Measurements from ENCODE around the gene TCP10L.
"Not testable (repeated sequence)": the region's sequence is repeated elsewhere in the genome, so short reads cannot be mapped to it uniquely, and the experiment has no call there.

TCP10L gene

DNA sequence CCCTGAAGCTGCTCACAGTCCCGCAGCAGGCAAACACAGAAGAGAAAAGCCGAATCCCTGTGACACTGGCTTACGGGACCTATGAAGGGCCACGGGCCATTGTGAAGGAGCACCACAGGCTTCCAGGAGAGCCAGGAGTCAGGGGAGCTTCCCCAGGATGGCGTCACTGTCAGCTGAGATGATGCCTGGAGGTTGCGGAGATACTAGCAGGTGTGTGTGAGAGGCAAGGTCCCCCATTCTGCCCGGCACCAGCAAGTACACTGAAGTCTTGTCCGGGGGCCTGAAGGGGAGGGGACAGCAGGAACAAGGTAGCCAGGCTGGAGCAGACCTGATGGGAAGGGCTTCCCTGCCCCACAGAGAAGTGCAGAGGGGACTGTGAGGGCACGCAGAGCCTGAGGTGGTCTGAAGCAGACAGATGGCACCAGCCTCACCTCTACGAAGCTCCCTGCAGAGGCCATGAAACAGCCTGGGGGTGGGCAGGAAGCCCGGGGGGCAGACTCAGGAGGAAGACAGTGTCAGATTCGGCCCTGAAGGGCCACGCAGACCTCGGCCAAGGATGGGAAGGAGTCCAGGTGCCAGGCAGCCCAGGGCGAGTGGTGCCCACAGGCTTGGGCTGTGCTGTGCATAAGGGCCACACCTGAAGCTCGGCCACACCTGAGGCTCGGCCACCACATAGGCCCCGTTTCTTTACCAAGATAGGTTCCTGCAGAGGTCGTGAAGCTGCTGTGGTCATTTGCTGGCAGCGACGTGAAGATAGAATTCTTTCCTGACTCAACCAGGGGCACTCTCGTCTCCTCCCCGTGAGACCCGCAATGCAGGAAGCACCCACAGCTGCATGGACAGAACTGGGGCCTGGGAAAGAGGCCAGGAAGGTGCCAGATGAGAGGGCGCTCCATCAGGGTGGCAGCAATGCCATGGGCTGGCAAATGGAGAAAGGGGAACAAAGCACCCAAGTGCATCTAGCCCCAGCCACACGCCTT lies 10.1 kb downstream of the TCP10L start:
- ATAC-seq (replicated peaks): no peak

DNA sequence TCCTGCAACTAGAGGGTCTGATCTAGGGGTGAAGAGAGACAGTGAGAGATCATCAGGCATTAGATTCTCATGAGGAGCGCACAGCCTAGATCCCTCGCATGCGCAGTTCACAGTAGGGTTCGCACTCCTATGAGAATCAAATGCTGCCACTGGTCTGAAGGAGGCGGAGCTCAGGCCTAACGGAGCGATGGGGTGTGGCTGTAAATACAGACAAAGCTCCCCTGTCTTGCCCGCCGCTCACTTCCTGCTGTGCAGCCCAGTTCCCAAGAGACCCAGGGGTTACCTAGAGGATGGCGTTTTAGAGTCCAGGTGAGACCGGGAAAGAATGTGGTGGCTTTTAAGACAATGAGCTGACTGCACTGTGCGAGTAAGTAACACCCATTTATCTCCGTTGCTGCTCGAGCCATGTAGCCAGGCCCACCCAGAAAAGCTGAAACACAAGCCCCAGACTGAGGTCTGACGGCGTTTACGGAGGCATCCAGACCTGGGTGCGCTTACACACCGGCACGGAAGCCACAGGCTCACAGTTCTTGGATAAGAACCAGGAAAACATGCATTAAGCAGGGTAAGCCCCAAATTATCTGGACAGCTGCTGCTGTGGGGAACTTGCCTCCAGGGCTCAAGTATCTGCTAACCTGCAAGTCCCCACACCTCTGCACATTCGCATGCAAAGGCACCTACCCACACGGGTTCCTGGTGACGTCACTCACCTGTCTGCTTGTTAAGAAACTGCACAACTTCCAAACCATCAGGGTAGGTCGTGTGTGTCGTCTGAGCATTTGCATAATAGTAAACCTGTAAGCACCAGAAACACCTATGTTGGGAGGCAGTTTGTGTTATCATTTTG lies 12.5 kb downstream of the TCP10L start:
- DNase-seq (no peak), ATAC-seq (replicated peaks) (no peak)
- H3K4me3 Mint-ChIP-seq: no peak overlapping the region
- H3K4me1 Mint-ChIP-seq: peaks cover 2 to 15% of the 10 kb centered on the region in 2 donors
- peaks cover 10 to 17% of the 10 kb centered on the region in 2 donors for H3K27me3 Mint-ChIP-seq
- H3K36me3 Mint-ChIP-seq: peaks cover 4 to 17% of the 10 kb centered on the region in 2 donors
- no peak overlapping the region for H3K27ac Mint-ChIP-seq
- H3K9me3 Mint-ChIP-seq: no peaks in the 10 kb centered on the region

More for the DNA sequence above, 10.1 kb downstream of the TCP10L start:
- no peak for DNase-seq
- Mint-ChIP-seq H3K4me3 (no peak overlapping the region), H3K36me3 (peaks cover 8 to 27% of the 10 kb centered on the region in 2 donors), H3K4me1 (no peaks in the 10 kb centered on the region), H3K27ac (no peak overlapping the region), H3K27me3 (peaks cover 10 to 14% of the 10 kb centered on the region in 2 donors), H3K9me3 (no peaks in the 10 kb centered on the region)

DNA sequence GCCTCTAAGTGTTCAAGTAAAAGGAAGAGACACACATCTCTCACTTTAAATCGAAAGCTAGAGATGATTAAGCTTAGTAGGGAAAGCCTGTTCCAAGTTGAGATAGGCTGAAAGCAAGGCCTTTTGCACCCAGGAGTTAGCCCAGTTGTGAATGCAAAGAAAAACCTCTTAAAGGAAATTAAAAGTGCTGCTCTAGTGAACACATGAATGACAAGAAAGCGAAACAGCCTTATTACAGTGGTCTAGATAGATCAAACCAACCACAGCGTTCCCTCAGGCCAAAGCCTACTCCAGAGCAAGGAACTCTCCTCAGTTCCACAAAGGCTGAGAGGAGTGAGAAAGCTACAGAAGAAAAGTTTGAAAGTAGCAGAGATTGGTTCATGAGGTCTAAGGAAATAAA lies 14.9 kb downstream of the TCP10L start:
- Mint-ChIP-seq H3K27ac (no peak overlapping the region), H3K9me3 (no peaks in the 10 kb centered on the region), H3K36me3 (peaks cover 7 to 11% of the 10 kb centered on the region in 2 donors), H3K4me1 (peaks cover 2 to 15% of the 10 kb centered on the region in 2 donors), H3K27me3 (peaks cover 26 to 41% of the 10 kb centered on the region in 2 donors), H3K4me3 (no peak overlapping the region)
- ATAC-seq (replicated peaks): no peak
- DNase-seq: no peak

DNA sequence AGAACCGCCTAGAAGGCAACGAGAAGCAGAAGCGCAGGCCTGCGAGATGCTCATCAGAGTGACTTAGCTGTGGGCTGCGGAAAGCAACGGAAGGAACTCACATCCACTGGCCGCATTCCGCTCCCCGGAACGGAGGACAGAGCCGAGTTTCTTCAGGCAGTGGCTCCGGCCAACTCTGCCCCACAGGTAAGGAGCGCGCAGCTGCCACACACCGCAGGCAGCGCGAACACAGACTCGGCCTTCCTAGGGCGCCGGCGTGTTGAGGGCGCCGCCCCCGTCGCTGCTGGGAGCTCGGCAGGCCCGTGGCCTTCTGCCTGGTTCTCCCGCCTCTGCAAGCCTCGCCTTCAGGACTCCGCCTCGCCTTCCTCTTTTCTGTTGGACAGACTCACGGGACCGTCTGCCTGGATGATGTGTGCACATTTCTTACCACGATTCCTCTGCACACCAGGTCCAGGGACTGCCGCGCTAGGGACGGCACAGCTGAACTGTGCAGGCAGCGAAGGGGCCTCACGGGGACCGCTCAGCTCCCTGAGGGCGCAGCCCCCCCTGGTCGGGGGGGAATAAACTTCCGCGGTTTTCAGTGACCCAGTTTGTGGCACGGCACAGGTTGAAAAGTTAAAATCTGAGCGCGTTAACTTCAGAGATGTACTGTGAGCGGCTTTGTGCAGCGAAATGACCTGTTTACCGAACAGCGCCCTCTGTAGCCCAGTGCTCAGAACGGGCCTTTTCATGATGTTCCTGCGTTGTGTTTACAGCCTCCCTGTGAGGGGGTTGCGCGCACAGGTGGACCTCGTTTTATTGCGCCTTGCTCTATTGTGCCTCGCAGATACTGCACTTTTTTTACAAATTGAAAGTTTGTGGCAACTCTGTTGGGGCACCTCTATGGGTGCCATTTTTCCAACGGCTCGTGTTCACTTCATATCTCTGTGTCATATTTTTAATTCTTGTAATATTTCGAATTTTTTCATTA lies 15.8 kb downstream of the TCP10L start:
- H3K9me3 Mint-ChIP-seq: peaks cover 5 to 6% of the 10 kb centered on the region in 2 donors
- peak overlapping the region; percentile 67 for H3K27ac Mint-ChIP-seq
- H3K36me3 Mint-ChIP-seq: peaks cover 5 to 9% of the 10 kb centered on the region in 2 donors
- peak overlapping the region; percentile 87 to 95 for H3K4me3 Mint-ChIP-seq
- H3K27me3 Mint-ChIP-seq: peaks cover 29 to 42% of the 10 kb centered on the region in 2 donors
- DNase-seq (peak; percentile 44), ATAC-seq (replicated peaks) (peak; percentile 93 to 95)
- peaks cover 2 to 15% of the 10 kb centered on the region in 2 donors for H3K4me1 Mint-ChIP-seq

DNA sequence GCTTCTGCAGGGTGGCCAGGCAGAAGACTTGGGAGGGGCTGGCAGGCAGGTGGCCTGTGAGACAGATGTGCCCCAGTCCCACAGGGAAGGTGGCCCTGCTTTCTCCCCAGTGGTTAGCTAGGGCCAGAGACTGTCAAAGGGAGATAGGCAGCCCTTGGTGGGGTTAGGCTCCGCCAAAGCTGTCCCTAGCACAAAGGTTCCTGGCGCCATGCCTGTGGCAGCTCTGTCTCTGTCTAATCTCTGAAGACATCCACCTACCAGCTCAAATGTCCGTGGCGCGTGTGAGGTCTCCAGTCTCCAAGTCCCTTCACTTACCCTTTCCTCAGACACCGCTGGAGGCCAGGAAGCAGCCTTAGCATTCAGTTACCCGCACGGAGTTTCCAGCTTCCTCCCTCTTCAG lies 17.7 kb downstream of the TCP10L start:
- H3K27ac Mint-ChIP-seq: no peak overlapping the region
- peaks cover 7 to 9% of the 10 kb centered on the region in 2 donors for H3K9me3 Mint-ChIP-seq
- H3K36me3 Mint-ChIP-seq: peaks cover 6 to 10% of the 10 kb centered on the region in 2 donors
- peaks cover 26 to 39% of the 10 kb centered on the region in 2 donors for H3K27me3 Mint-ChIP-seq
- DNase-seq: no peak
- peaks cover 2 to 15% of the 10 kb centered on the region in 2 donors for H3K4me1 Mint-ChIP-seq
- ATAC-seq (replicated peaks): no peak
- no peak overlapping the region for H3K4me3 Mint-ChIP-seq

DNA sequence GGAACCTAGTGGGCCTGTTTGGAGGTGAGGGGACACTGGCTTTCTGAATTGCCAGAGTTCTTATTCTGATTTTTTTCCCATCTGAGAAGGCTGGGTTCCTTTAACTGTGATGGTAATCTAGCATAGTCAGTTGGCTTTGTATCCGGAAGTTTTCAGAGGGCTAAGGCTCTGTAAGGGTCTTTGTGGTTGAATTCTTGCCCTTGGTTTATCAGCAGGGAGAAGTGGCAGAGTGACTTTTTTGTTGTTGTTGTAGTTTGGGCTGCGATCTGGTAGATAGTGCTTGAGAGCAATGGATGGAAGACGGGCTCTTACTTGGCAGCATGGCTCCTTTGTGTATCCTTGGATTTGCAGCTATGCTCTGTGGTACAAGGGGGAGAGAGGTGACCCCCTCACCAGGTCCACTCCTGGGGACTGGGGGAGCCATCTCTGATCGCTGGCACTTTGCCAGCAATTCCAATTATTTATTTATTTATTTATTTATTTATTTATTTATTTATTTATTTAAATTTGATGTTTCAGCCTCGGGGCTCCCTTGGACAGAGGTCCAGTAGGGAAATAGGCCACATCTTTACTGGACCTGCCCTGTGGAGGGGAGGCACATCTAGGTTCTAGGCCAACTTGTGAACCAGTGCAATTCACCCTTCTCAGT lies 18.5 kb downstream of the TCP10L start:
- DNase-seq (no peak), ATAC-seq (replicated peaks) (no peak)
- peaks cover 2 to 15% of the 10 kb centered on the region in 2 donors for H3K4me1 Mint-ChIP-seq
- H3K27ac Mint-ChIP-seq: no peak overlapping the region
- no peak overlapping the region for H3K4me3 Mint-ChIP-seq
- H3K27me3 Mint-ChIP-seq: peaks cover 26 to 39% of the 10 kb centered on the region in 2 donors
- H3K36me3 Mint-ChIP-seq: peaks cover 6 to 10% of the 10 kb centered on the region in 2 donors
- peaks cover 7 to 9% of the 10 kb centered on the region in 2 donors for H3K9me3 Mint-ChIP-seq

DNA sequence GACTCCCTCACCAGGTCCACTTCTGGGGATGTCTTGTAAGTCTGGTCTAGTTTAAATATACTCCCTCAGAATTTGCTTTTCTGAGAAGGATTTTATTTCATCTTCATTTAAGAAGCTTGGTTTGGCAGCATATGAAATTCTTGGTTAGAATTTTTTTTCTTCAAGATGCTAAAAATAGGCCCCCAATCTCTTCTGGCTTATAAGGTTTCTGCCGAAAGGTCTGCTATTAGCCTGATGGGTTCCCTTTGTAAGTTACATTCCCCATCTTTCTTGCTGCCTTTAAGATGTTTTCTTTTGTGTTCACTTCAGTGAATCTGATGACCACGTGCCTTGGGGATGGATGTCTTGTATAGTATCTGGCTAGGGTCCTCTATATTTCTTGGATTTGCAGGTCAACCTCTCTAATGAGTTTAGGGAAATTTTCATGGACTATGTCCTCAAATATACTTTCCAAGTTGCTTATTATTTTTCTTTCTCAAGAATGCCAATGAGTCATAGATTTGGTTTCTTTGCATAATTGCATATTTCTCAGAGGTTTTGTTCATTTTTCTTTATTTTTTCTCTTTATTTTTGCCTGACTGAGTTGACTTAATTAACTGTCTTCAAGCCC lies 19.4 kb downstream of the TCP10L start:
- DNase-seq: no peak
- H3K36me3 Mint-ChIP-seq: peaks cover 6 to 10% of the 10 kb centered on the region in 2 donors
- peaks cover 7 to 9% of the 10 kb centered on the region in 2 donors for H3K9me3 Mint-ChIP-seq
- H3K4me3 Mint-ChIP-seq: no peak overlapping the region
- peaks cover 26 to 39% of the 10 kb centered on the region in 2 donors for H3K27me3 Mint-ChIP-seq
- H3K27ac Mint-ChIP-seq: no peak overlapping the region
- peaks cover 2 to 15% of the 10 kb centered on the region in 2 donors for H3K4me1 Mint-ChIP-seq
- ATAC-seq (replicated peaks): no peak

DNA sequence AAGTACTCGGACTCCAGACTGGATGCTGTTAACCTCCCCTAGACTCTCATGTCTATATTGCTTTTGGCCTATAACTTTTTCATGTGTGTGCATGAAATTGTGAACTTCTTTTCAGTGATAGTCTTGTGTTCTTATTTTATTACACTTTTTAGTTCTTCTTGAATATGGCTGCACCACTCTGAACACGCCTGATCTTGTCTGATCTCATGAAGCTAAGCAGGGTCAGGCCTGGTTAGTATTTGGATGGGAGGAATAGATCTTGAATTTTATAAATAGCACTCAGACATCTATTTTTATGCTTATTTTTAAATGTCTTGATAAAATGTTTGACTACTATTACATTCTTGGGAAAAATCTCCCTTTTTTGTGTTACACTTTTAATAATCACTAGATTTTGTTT lies 22.4 kb downstream of the TCP10L start:
- Mint-ChIP-seq H3K4me1 (no peaks in the 10 kb centered on the region), H3K36me3 (peaks cover 6 to 10% of the 10 kb centered on the region in 2 donors), H3K4me3 (no peak overlapping the region), H3K27ac (no peak overlapping the region), H3K27me3 (peaks cover 26 to 44% of the 10 kb centered on the region in 2 donors), H3K9me3 (peaks cover 7 to 9% of the 10 kb centered on the region in 2 donors)
- DNase-seq: no peak
- ATAC-seq (replicated peaks): no peak

DNA sequence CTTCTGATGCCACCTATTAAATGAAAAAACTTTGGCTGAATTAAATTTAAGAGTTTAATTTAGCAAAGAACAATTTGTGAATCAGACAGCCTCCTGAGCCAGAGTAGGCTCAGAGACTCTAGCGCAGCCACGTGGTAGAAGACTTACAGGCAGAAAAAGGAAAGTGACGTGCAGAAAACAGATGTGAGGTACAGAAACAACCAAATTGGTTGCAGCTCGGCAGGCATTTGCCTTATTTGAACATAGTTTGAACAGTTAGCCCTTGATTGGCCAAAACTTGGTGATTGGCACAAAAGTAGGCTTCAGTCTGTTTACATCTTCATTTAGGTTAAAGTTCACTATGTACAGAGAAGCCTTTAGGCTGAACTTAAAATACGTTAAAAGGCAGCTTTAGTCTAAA lies 22.9 kb downstream of the TCP10L start:
- Mint-ChIP-seq H3K27ac (no peak overlapping the region), H3K9me3 (peaks cover 7 to 9% of the 10 kb centered on the region in 2 donors), H3K27me3 (peaks cover 26 to 41% of the 10 kb centered on the region in 2 donors), H3K4me1 (no peaks in the 10 kb centered on the region), H3K4me3 (no peak overlapping the region), H3K36me3 (peaks cover 6 to 10% of the 10 kb centered on the region in 2 donors)
- ATAC-seq (replicated peaks) (no peak), DNase-seq (no peak)

DNA sequence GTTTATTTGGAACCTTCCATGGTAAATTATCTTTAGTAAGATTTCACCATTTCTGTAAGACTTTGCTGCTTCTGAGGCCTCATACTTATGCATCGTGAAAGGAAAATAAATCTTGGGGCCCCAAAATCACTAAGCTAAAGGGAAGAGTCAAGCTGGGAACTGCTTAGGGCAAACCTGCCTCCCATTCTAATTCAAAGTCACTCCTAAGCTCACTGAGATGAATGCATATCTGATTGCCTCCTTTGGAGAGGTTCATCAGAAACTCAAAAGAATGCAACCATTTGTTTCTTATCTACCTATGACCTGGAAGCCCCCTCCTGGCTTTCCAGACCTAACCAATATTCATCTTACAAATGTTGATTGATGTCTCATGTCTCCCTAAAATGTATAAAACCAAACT lies 23.8 kb downstream of the TCP10L start:
- not testable (repeated sequence) for DNase-seq; H3K4me3 Mint-ChIP-seq; ATAC-seq (replicated peaks); H3K4me1 Mint-ChIP-seq; H3K36me3 Mint-ChIP-seq; H3K9me3 Mint-ChIP-seq; H3K27ac Mint-ChIP-seq
- peaks cover 20 to 32% of the 10 kb centered on the region in 2 donors for H3K27me3 Mint-ChIP-seq

DNA sequence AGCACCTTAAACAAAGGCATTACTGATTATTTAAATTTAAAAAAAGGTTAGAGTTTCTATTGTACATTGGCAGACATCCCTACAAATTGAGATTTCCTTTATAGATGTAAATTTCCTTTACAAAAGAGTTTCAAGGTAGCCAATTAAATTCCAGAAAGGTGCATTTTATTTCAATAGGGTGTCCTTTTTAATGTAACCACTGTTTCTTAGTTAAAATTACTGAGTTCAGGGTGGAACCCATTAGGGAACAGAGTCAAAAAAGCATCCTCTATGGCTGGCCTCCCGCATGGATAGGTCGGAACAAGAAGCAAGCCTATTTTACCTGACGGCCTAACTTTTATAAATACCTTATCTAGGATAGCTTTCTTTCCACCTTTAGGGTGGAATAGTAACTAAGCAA lies 24.4 kb downstream of the TCP10L start:
- Mint-ChIP-seq H3K27ac (no peak overlapping the region), H3K27me3 (peaks cover 19 to 26% of the 10 kb centered on the region in 2 donors), H3K9me3 (peaks cover 7 to 9% of the 10 kb centered on the region in 2 donors), H3K4me3 (no peak overlapping the region), H3K4me1 (no peaks in the 10 kb centered on the region), H3K36me3 (peaks cover 3 to 7% of the 10 kb centered on the region in 2 donors)
- no peak for ATAC-seq (replicated peaks)
- no peak for DNase-seq

DNA sequence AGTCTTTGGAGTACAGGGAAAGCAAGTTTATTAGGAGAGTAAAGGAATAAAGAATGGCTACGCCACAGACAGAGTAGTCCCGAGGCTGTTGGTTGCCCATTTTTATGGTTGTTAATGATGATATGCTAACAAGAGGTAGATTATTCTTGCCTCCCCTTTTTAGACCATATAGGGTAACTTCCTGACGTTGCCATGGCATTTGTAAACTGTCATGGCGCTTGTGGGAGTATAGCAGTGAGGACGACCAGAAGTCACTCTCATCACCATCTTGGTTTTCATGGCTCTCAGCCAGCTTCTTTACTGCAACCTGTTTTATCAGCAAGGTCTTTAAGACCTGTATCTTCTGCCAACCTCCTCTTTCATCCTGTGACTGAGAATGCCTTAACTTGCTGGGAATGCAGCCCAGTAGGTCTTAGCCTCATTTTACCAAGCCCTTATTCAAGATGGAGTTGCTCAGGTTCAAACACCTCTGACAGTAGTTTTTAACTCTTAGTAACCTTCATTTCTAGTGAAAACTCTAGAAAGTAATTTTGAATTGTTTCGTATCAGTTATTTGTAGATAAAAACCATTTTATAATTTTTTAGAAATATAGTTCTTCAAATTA lies 26.2 kb downstream of the TCP10L start:
- no peak overlapping the region for H3K27ac Mint-ChIP-seq
- H3K27me3 Mint-ChIP-seq: peaks cover 9 to 18% of the 10 kb centered on the region in 2 donors
- no peaks in the 10 kb centered on the region for H3K4me1 Mint-ChIP-seq
- no peak for DNase-seq
- no peak overlapping the region for H3K4me3 Mint-ChIP-seq
- H3K9me3 Mint-ChIP-seq: no peaks in the 10 kb centered on the region
- H3K36me3 Mint-ChIP-seq: no peaks in the 10 kb centered on the region
- no peak for ATAC-seq (replicated peaks)

All from stimulated activated naive B cell treated with anti-CD40 and anti-IgM and Interleukin-4, amounts not matched to agents 10 μg/mL and 1 μg/mL and 100 μg/mL, for 72 hours (primary cell).